Inflammatory macrophage treated with lipopolysaccharide for 1 hour (primary cell): ENCODE data around the gene FBXO41.

ENCODE experiments used
- DNase-seq, 2 donors: peaks; one replicate each; pipeline ENCODE4 v3.0.0-alpha.2; 2020 to 2022

The FBXO41 gene

DNA sequence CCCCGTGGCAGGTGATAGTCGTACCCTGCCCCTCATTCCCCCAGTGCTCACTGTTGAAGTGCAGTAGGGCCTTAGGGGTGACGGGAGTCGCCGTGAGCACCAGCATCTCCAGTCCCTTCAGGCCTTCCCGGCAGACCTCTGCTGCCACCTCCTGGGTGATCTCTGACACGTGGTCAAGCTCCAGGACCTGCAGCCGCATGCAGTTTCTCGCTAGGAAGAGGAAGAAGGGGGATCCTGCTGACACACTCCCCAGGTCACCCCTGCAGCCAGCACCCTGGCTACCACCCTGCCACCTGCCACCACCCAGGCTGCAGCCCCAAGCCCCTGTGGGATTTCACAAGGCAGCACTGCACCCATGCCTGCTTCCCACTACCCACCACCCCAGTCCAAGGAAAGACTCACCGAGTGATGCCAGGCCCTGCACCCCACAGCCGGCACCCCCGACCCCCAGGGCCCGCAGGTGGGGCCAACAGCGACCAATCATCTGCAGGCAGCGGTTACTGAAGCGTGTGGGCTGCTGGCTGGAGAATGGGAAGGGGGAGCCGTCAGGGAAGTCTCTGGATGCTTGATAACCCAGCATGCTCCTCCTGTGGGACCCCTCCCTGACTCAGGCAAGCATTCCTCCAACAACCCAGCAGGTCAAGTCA is 23.8 kb downstream of the FBXO41 start:
- DNase-seq: peak; percentile 20 to 35

DNA sequence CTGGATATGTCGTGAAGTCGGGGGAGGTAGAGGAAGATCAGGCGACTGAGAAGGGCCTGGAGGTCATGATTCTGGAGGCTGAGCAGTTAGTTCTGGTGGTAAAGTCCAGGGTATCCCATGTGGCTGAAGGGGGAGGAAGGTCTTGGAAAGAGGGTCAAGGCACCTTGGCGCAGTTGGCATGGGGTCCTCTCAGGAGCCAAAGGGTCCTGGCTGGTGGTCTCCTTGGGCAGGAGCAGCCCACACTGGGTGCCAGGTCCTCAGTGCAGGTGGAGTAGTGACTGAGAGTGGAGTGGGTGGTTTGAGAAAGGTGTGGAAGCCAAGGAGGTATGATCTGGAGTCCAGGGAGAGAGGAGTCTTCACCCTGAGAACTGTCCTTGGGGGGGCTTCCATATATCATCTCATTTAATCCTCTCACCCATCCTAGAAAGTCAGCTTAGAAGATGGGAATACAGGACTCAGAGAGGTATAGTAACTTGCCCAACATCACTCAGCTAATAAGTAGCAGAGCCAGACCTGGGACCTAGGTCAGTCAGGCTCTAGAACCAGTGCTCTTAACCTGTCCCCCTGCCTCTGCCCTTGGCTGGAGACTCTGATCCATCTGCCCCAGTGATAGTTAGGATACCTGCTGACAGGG is 24.5 kb downstream of the FBXO41 start:
- DNase-seq: no peak

DNA sequence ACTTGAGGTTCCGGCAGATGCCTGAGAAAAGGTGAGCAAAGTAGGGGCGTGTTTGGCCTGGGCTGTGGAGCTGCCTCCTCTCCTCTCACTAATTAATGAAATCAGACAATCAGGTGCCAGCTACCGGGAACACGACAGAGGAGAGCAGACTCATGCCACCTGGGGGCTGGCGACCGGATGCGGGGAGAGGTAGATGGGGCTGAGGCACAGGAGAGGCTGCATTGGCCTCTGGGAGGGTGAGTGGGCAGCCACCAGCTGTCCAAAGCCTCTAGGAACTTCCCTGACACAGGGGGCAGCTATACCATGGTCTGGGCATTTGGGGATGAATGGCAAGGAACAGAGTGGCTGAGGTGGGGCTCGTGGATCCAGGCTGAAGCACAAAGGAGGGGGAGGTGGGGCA is 25.0 kb downstream of the FBXO41 start:
- no peak for DNase-seq

DNA sequence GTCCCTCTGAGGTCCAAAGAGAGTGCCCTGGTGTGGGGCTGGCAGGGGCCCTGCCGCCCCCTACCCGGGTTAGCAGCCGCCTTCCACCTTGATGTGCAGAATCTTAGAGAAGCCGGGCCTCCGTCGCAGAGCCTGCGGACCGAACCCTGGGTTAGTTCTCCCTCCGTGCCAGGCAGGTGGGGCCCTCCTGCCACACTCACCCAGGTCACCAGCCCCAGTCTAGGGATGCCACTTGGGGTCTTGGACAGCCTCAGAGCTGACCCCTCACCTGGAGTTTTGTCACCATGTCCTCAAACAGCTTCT is 25.4 kb downstream of the FBXO41 start:
- no peak for DNase-seq

DNA sequence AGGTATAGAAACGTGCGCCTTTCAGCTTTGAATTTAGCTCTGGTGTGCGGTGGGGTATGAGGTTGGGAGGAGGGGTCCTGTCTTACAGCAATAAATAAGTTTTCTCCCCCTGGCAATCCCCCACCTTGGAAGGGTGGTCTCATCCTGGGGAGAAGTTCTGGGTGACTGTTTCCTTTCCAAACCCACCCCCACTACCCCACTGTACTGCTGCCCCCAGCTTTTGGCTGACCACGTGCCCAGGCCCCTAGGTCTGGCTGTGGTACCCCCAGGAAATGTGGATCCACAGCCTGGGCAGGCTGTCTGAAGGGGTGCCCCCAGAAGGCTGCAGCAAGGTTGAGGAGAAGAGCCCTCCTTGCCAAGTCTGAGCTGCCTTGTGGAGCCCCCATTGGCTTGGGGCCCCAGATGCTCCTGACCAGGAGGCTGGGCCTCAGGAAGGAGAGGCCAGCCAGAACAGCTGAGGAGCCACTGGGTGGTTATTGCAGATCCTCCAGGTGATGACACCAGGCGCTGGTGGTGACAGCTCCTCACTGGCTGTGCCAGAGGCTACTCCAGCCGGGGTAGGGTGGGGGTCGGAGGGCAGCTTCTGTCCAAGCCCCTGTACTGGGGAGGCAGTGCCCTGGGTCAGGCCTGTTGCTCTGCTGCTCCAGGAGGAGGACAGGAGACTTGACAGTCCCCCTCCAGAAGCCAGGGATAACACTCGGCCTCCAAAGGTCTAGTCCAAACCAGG is 25.9 kb downstream of the FBXO41 start:
- DNase-seq: no peak

DNA sequence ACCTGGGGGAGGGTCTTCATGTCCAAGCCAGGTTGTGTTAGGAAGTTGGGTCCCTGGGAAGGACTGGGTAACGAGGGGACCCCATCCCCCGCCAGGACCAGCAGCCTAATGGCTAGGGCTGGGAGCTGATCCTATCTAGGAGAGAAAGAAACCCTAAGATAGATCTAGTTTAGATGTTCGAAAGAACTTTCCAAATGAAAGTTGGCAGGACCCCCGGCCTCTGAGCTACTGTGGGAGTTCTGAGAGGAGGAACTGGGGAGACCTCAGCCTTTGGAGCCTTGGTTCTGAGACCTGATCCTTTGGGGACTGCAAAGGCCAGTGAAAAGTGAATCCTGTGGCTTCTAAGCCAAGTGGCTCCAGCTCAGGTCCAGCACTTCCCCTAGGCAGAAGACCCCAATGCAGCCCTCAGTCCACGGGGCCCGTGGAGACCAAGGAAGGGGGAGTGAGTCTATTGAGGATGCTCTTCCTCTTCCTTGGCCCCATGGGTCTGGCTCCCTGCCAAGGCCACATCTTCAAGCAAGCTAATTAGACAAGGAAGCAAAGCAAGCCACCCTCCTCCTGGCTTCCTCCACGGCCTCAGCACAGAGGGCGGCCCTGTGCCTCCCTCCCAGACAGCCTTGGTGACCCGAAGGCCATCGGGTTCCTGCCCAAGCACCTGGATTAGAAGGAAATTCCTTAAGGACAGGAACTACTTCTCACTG is 26.7 kb downstream of the FBXO41 start:
- peak in 1 of 2 donors; percentile 21 for DNase-seq

DNA sequence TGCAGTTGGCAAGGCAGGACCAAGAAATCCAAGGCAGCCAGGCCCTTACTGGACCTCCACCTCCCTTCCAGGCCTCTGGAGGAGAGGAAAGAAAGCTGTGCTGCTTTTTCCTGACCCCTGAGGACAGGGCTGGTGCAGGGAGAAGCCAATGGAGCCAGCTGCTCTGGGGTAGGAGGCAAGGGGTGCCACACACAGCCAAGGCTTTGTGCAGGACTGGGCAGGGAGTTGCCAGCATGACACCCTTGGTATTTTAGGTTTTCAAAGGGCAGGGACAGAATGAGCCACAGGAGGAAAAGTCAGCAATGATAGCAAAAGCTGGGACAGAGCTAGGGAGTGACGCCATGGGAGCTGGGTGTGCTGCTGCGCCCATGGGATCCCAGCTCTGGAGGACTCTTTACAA is 27.3 kb downstream of the FBXO41 start:
- DNase-seq: no peak

DNA sequence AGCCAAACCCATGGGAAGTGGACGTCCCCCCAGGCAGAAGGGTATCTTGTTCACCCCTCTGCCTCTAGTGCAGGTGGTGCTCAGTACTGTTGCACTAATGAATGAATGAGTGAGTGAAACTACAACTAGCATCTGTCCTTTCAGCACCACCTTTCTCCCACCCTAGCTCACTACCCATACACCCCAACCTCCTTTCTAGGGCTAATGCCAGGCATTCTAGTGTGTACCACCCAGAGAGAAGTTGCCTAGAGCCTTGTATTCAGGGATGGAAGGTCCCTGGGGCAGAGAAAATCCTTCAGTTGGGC is 27.7 kb downstream of the FBXO41 start:
- no peak for DNase-seq

DNA sequence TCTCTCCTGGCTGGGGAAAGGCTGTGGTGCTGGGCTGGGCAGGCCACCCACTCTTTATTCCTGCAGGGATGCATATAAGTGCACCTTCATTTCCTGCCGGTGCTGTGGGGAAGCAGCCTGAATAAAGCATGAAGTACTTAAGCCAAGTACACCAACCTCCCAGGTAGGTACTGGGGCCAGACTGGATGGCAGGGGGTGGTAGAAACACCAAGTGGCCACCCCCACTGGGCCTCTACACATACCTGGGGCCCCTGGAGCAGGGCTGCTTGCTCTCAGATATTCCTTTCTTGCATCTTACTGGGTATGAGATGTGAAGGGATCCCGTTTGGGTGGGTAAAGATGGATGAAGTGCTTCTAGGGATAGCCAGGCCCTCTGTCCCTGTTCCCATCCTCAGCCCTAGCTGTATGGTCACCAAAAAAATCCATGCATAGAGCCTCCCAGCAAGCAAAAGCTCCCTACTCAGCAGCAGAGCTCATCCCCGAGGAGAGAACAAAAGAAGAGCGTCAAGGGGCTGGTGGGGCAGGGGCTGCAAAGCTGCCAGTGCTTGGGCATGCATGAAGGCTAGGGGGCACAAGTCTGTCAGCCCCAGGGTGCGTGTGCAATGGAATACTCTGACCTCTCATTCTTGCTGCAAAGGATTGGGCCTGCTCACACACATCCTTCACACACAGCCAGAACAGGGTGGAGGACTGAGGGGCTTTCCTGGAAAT is 28.2 kb downstream of the FBXO41 start:
- DNase-seq: no peak

DNA sequence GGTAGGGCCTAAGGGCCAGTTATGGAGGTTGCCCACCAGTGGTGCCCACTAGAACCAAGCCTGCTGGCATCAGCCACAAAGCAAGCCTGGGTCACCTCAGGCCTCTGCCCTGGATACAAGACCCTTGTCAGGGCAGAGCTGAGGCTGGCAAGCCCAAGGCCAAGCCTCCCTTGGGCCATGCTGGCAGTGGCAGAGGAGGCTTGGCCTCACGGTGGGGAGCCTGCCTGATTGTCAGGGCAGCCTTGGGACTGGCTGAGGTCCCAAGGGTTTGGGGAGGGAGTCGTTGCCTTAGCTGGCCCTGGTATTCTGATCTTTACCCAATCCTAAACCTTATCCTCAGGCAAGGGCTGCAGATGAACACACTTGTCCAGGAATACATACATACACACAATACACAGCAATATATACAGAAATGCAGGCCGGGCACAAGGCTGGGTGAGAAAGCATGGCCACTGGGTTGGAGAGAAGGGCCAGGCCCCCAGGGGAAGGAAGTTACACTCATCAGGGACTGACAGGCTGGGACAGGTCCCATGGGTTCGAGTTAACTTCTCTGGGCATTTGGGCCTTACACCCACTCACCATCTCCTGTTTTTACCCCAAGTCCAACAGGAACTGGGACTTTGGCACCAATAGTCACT is 29.2 kb downstream of the FBXO41 start:
- no peak for DNase-seq

DNA sequence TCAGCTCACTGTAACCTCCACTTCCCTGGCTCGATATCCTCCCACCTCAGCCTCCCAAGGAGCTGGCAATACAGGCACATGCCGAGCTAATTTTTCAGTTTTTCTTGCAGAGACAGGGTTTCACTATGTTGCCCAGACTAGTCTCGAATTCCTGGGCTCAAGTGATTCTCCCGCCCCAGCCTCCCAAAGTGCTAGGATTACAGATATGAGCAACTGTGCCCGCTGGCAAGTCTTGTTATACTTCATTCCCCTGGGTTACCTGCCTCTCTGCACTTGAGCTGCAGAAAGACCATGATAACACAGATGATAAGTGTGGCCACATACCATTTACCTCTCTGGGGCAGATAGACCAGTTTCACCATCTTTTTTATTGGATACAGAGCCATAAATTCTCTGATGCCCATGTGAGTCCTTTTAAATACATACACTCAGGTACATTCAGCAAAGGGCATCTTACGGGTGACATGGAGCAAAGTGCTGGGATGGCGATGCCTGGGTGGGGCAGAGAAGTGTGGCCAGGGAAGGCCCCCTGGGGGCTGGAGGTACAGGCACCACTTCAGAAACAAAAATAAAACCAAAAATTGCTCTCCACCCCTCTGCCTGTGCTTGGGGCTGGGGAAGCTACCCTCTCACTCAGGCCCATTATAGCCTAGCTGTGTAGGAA is 29.8 kb downstream of the FBXO41 start:
- DNase-seq: no peak

DNA sequence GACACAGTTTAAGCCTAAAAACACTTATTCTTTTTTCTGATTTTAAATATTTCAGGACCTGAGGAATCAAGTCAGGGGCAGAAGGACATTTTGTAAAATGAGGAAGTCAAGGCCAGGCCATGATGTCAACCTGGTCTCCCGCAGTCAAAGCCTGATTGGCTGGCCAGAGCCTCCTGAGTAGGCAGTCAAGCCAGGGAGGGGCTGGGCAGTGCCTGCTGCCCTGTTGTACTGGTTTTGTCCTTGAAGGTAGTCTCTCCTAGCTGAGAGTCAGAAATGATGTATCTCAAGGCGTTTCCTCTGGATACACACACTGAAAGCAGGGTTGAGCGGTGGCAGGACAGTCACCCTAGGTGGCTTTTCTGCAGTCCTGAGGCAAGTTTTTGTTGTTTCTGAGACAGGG is 30.4 kb downstream of the FBXO41 start:
- peak; percentile 47 to 68 for DNase-seq

DNA sequence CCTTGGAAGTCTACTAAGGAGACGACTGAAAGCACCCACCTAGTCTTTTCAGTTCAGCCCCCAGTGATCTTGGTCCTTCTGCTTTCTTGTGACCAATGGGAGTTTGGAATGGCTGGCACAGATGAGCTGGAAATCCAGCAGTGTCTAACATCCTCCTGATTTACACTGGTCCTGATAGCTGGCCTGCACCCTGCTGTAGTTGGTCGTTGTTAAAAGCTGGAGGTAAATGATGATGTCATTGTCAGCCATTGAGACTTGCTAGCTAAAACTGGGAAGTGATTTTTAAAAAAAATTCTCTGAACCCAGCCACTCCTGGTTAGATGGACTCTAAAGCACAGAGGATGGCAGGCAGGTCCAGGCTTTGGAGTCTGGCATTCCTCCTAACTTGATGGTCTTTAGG is 30.9 kb downstream of the FBXO41 start:
- peak in 1 of 2 donors; percentile 9 for DNase-seq

DNA sequence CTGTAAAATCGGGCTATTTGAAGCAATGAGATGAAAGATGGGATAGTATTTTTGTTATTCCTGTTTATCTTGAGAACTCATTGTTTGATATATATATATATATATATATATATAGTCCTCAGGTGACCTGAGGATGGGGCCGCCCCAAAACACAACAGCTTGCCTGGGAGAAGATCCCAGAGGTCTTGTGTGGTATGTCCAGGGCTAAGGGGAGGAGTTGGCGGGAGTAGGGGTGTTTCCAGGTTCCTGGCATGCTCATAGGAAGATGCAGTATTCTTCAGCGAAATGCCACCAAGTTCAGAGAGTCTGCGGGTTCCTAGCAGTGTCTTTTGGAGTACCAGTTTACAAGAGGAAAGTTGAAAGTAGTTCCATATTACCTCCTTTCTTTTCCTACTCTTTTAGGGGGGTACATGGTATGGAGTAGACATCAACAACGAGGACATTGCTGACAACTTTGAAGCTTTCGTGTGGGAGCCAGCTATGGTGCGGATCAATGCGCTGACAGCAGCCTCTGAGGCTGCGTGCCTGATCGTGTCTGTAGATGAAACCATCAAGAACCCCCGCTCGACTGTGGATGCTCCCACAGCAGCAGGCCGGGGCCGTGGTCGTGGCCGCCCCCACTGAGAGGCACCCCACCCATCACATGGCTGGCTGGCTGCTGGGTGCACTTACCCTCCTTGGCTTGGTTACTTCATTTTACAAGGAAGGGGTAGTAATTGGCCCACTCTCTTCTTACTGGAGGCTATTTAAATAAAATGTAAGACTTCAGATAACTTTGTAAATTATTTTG is 31.8 kb downstream of the FBXO41 start:
- no peak for DNase-seq

DNA sequence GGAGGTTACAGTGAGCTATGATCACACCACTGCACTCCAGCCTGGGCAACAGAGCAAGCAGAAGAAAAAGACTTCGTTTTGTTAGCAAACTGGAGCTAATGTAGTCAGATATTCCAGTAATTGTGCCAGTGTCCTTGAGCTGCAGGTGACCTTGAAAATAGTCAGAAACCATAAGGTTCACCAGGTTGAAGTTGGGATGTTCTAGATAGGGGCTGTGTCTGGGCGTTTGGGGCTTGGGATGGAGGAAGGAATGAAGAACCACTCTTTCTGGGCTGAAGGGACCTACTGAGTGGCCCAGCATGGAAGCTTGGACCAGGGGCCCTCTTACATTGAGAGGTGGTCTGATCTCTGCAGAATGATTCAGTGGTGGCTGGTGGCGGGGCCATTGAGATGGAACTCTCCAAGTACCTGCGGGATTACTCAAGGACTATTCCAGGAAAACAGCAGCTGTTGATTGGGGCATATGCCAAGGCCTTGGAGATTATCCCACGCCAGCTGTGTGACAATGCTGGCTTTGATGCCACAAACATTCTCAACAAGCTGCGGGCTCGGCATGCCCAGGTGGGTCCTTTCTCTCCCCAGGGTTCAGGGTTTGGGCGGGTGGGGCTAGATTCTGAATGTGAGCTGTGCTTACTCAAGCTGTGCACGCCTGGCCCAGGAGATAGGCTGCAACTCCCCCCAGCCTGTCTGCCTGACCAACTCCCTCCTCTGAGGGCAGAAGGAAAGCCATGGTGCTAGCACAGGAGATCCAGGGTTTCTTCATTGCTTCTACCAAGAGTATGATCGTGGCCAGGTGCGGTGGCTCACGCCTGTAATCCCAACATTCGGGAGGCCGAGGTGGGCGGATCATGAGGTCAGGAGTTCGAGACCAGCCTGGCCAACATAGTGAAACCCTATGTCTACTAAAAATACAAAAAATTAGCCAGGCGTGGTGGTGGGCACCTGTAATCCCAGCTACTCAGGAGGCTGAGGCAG is 33.1 kb downstream of the FBXO41 start:
- DNase-seq: no peak

DNA sequence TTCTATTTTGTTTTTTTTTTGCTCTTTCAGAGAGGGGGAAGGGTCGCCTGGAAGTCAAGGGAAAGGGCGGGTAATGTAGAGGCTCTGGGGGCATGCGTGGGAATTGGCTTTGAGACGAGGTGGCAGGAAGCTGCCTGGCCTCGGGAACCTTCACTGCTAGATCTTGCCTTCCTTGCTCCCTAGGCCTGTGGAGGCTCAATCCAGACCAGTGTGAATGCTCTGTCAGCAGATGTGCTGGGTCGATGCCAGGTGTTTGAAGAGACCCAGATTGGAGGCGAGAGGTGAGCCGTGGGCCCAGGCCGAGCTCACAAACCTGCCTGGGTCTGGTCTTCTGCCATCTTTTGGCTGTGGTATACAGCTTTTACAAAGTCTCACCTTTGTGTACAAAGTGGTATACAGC is 34.6 kb downstream of the FBXO41 start:
- DNase-seq: no peak

DNA sequence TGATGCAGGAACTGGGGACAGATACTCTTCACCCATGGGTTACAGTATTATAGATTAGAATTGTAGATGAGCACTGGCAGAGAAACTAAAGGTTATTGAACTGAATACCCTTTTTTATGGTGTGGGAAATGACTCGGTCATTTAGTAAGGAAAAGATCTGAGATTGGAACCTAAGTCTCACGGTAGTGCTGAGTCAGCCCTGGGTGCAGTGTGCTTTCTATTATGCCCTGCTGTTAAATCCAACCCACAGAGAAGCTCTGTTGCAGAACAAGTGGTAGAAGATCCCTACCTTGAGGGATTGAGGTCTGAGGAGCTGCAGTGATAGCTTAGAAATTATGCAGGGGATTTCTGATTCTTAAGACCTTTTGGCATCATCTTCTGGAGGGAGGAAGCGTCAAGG is 37.4 kb downstream of the FBXO41 start:
- no peak for DNase-seq

DNA sequence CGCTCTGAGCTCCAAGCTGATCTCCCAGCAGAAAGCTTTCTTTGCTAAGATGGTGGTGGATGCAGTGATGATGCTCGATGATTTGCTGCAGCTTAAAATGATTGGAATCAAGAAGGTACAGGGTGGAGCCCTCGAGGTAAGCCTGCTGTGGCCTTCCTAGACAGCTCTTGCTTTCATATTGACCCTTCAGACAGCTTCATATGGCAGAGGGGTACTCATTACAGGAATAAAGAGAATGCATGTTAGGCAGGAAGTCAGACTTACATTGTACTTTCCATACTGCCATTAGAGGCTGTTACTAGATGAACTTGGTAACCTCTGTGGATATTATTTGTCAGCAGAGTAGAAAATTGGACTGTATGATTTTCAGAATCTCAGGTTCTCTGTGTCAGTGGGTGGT is 39.7 kb downstream of the FBXO41 start:
- no peak for DNase-seq

DNA sequence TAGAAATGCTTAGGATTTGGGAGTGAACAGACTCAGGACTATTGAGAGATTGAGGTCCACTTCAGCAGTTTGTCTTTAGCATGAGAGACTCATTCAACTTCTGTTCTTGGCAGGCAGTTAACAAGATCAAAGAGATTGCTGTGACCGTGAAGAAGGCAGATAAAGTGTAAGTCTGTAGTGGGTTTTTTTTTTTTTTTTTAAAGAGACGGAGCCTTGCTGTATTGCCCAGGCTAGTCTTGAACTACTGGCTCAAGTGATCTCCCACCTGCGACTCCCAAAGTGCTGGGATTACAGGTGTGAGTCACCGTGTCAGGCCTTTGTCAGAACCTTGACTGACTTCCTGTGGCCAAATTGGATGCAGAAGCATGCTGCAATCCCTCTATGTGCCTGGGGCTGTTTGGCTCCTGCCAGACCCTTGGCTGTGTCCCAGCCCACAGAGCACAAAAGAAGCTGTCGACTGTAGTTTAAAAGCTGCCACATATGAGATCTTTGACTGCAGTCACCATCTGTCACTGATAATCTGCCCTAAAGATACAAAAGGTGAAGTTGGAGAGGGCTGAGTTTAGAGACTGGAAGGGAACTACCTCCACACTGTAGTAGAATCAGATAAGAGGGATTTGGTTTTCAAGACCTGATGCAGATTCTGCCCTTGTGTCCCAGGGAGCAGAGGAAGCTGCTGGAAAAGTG is 40.3 kb downstream of the FBXO41 start:
- DNase-seq: no peak

DNA sequence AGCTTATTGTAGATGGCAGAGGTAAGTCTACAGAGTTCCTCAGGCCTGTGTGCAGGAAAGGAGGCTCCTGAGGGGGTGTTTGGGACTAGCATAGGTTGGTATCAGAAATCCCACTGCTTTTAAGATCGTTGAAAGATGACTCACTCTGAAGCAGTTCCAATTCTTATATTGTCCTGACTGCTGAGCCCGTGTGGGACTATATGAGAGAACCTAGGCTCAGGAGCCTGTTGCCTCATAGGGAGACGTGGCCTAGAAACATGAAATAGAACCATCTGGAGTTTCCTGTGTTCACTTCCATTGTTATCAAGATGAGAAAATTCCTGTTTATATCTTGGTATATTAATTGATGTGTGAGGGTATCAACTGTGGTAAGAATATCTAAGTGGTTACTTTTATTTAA is 44.5 kb downstream of the FBXO41 start:
- no peak for DNase-seq
